GM21576 (cell line): ENCODE measurements around the gene HOXD4.

Experiments
- ATAC-seq: cut with Tn5 transposase; IDR thresholded peaks from one replicate; pipeline ENCODE4 v1.9.1; 2021; ENCODE audit warnings: mild to moderate bottlenecking, moderate library complexity; ENCODE audit not compliant: unreplicated experiment

The HOXD4 gene

GRCh38 chr2:176156807-176157498, 5.6 kb downstream of the HOXD4 start, which contains the start of gene HOXD3:
HOXD3 (plus strand) TSS chr2:176157307; CDS start chr2:176169115, 11,808 bp downstream.
- no peak for ATAC-seq

GRCh38 chr2:176157499-176158185, 6.3 kb downstream of the HOXD4 start:
- ATAC-seq: no peak

- ATAC-seq: no peak
Observed at GRCh38 chr2:176158186-176158591, 6.8 kb downstream of the HOXD4 start.

GRCh38 chr2:176158855-176159662, 7.7 kb downstream of the HOXD4 start:
- no peak for ATAC-seq

- no peak for ATAC-seq
Observed at GRCh38 chr2:176159663-176160250, 8.4 kb downstream of the HOXD4 start.

- ATAC-seq: no peak
Observed at GRCh38 chr2:176160251-176160985, 9.1 kb downstream of the HOXD4 start.

GRCh38 chr2:176160986-176161824, 9.9 kb downstream of the HOXD4 start:
- no peak for ATAC-seq

GRCh38 chr2:176161825-176162626, 10.7 kb downstream of the HOXD4 start:
- no peak for ATAC-seq

- ATAC-seq: no peak
Observed at GRCh38 chr2:176162911-176163671, 11.7 kb downstream of the HOXD4 start.

- no peak for ATAC-seq
Observed at GRCh38 chr2:176163672-176164056, 12.3 kb downstream of the HOXD4 start.

GRCh38 chr2:176164201-176164600, 12.9 kb downstream of the HOXD4 start:
- ATAC-seq: no peak

- ATAC-seq: no peak
Observed at GRCh38 chr2:176164611-176165369, 13.4 kb downstream of the HOXD4 start.

GRCh38 chr2:176165370-176166050, 14.2 kb downstream of the HOXD4 start:
- ATAC-seq: no peak

- ATAC-seq: no peak
Observed at GRCh38 chr2:176166272-176166671, 14.9 kb downstream of the HOXD4 start.

GRCh38 chr2:176167398-176167797, 16.0 kb downstream of the HOXD4 start:
- no peak for ATAC-seq

- no peak for ATAC-seq
Observed at GRCh38 chr2:176169181-176169580, 17.8 kb downstream of the HOXD4 start.

GRCh38 chr2:176169711-176170110, 18.4 kb downstream of the HOXD4 start:
- no peak for ATAC-seq
